Adrenal gland (tissue), 5 donors: ENCODE measurements around the gene RBM27.

Experiments
- POLR2A ChIP-seq, 2 donors: fragments of 450-650 bp; IDR thresholded peaks; one replicate each; pipeline ENCODE4 v1.6.1; 2017; ENCODE audit warnings: antibody characterized with exemption in 2 of 2, mild to moderate bottlenecking in 2 of 2, moderate library complexity in 1 of 2
- TF ChIP-seq, protein P1 (sequence below), 6 experiments: fragments of 450-650 bp in 4 of 6; fragments of 200-600 bp in 2 of 6; sonication (generic) in 1 of 6; IDR thresholded peaks; 1 replicate in 5 of 6; 2 replicates in 1 of 6; pipeline versions ENCODE4 v1.5.1 to v1.8.0; 2016 to 2021; ENCODE audit warnings: antibody characterized with exemption in 6 of 6, mild to moderate bottlenecking in 2 of 6, moderate library complexity in 1 of 6
- donor health status: DM: no; HTN: no; CAD: no.

DNA sequence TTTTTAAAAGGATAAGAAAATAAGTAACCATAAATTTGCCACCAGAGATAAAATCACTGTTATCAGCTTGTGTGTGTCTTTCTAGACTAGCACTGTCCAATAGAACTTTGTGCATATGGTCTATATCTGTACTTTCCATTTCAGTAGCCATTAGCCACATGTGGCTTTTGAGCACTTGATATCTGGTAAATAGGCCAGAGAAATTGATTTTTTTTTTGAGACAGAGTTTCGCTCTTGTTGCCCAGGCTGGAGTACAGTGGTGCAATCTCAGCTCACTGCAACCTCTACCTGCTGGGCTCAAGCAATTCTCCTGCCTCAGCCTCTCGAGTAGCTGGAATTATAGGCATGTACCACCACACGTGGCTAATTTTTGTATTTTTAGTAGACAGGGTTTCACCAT is 17.8 kb downstream of the RBM27 start:
- TF ChIP-seq, protein P1, sequence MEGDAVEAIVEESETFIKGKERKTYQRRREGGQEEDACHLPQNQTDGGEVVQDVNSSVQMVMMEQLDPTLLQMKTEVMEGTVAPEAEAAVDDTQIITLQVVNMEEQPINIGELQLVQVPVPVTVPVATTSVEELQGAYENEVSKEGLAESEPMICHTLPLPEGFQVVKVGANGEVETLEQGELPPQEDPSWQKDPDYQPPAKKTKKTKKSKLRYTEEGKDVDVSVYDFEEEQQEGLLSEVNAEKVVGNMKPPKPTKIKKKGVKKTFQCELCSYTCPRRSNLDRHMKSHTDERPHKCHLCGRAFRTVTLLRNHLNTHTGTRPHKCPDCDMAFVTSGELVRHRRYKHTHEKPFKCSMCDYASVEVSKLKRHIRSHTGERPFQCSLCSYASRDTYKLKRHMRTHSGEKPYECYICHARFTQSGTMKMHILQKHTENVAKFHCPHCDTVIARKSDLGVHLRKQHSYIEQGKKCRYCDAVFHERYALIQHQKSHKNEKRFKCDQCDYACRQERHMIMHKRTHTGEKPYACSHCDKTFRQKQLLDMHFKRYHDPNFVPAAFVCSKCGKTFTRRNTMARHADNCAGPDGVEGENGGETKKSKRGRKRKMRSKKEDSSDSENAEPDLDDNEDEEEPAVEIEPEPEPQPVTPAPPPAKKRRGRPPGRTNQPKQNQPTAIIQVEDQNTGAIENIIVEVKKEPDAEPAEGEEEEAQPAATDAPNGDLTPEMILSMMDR (IDR thresholded peaks at IDR 0.05) = no peak
- no peak for TF ChIP-seq POLR2A (IDR thresholded peaks at IDR 0.05)
